Measurements from ENCODE around the gene C2CD2L. TPM values are rescaled to one million over a fixed set of nuclear protein-coding genes. Genes with fewer than 3 reads are reported as not detected.
"Not testable (repeated sequence)": the region's sequence is repeated elsewhere in the genome, so short reads cannot be mapped to it uniquely, and the experiment has no call there.

Gene C2CD2L
- total RNA-seq, 1 experiment from 2014 or later: 16.8 TPM

DNA sequence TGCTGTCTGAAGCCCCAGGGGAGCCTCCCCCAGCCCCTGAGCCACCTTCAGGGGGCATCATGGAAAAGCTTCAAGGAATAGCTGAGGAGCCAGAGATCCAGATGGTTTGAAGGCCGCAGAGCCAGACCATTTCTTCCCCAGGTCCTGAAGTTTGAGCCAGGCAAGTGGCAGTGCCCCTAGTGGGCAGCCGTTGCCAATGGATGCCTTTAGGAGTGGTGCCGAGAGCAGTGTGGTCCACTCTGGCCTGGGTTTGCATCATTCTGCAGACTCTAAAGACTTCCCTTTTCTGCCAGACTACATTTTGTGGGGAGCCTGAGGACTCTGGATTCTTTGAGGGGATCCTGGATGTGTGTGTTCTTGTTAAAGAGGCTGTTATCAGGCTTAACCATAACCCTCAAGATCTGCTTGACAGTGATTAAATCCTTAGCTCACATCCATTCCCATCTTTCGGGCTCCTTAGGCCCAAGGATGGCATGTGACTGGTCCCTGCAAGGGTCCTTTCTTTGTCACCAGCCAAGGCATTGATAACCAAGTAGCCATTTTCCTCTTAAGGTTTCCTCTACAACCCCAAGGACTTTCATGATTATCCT is 27.3 kb downstream of the C2CD2L start:
- Histone ChIP-seq H3K4me3 (ENCODE audit: low read length) (no peak overlapping the region), H3K27ac (ENCODE audit: low read length) (no peak overlapping the region), H3K9me2 (replicated peaks; ENCODE audit: low read length) (no peaks in the 10 kb centered on the region), H4K20me1 (ENCODE audit: low read length) (no peaks in the 10 kb centered on the region), H3K9me3 (ENCODE audit: low read length) (no peaks in the 10 kb centered on the region), H3K4me1 (ENCODE audit: insufficient read depth, low read length) (no peaks in the 10 kb centered on the region), H3K27me3 (ENCODE audit: low read length) (no peaks in the 10 kb centered on the region), H3K79me2 (ENCODE audit: low read length) (no peaks in the 10 kb centered on the region), H3K36me3 (ENCODE audit: low read depth, low read length) (peaks cover 17% of the 10 kb centered on the region; the same call in 1 of the 2 replicates), H3F3A (ENCODE audit: low read length, unreplicated experiment) (no peaks in the 10 kb centered on the region), H3K9ac (ENCODE audit: low read length) (no peak overlapping the region), H2AFZ (ENCODE audit: low read length) (no peak overlapping the region), H3K4me2 (ENCODE audit: low read length) (no peak overlapping the region)
- intact Hi-C loops (cut with micrococcal nuclease): no loop called here
- POLR2A ChIA-PET (ENCODE audit: unreplicated experiment): no interaction called here
- TF ChIP-seq EZH2phosphoT487 (IDR thresholded peaks at IDR 0.05; ENCODE audit: borderline replicate concordance, low read length) (no peak), CTCF (conservative IDR thresholded peaks at IDR 0.05; ENCODE audit: low read depth, low read length) (peak; percentile 84)
- DNase-seq: peak; percentile 47
- CTCF ChIA-PET: no interaction called here
- ATAC-seq: peak; percentile 72
- no TSS peak for BruUV-seq (replicated peaks)

- BruUV-seq (replicated peaks); H3K79me2 ChIP-seq (ENCODE audit: low read length): not testable (repeated sequence)
- CTCF ChIA-PET: interaction anchor here (0.5 kb wide), 1 partner anchor 67 kb away, joined by 3 read pairs; the partner anchor contains the start of gene CBL
Measured at GRCh38 chr11:119139276-119139675, 32.1 kb downstream of the C2CD2L start.

GRCh38 chr11:119144825-119145486 is 37.8 kb downstream of the C2CD2L start:
- Histone ChIP-seq H3K27me3 (ENCODE audit: low read length) (no peaks in the 10 kb centered on the region), H4K20me1 (ENCODE audit: low read length) (no peaks in the 10 kb centered on the region), H3K9ac (ENCODE audit: low read length) (no peak overlapping the region), H2AFZ (ENCODE audit: low read length) (peak overlapping the region; percentile 60), H3K4me3 (ENCODE audit: low read length) (no peak overlapping the region; the same call in 1 of the 2 replicates), H3K36me3 (ENCODE audit: low read depth, low read length) (no peaks in the 10 kb centered on the region), H3K4me2 (ENCODE audit: low read length) (peak overlapping the region; percentile 63), H3K79me2 (ENCODE audit: low read length) (no peaks in the 10 kb centered on the region), H3K27ac (ENCODE audit: low read length) (no peak overlapping the region), H3K4me1 (ENCODE audit: insufficient read depth, low read length) (0 out of 2 replicates have a peak, but pooled peaks cover 3% of the 10 kb centered on the region), H3K9me3 (ENCODE audit: low read length) (no peaks in the 10 kb centered on the region), H3F3A (ENCODE audit: low read length, unreplicated experiment) (no peaks in the 10 kb centered on the region), H3K9me2 (replicated peaks; ENCODE audit: low read length) (no peaks in the 10 kb centered on the region)
- peak; percentile 83 for DNase-seq
- peak; percentile 63 for TF ChIP-seq CTCF (conservative IDR thresholded peaks at IDR 0.05; ENCODE audit: low read depth, low read length)
- no peak for TF ChIP-seq EZH2 (IDR thresholded peaks at IDR 0.05; ENCODE audit: low read length, unreplicated experiment)
- BruUV-seq (replicated peaks): no TSS peak
- CTCF ChIA-PET: interaction anchor here (0.6 to 1.3 kb wide), 6 partner anchors 20 to 1669 kb away, joined by 4 to 9 read pairs (median 8); partner anchors contain the start of gene USP2
- POLR2A ChIA-PET (ENCODE audit: unreplicated experiment): interaction anchor here (0.5 kb wide), 1 partner anchor 23 kb away, joined by 3 read pairs; the partner anchor contains the start of gene HINFP
- intact Hi-C loops (cut with micrococcal nuclease): loop anchor here (1.0 to 10.0 kb wide), 2 partner anchors 52 to 150 kb away; no protein-coding TSS in a partner anchor
- peak; percentile 89 for ATAC-seq

More at GRCh38 chr11:119139276-119139675, 32.1 kb downstream of the C2CD2L start:
- H3K36me3 ChIP-seq (ENCODE audit: low read depth, low read length); H3K27ac ChIP-seq (ENCODE audit: low read length); H3K4me2 ChIP-seq (ENCODE audit: low read length); H3K9ac ChIP-seq (ENCODE audit: low read length); DNase-seq; H2AFZ ChIP-seq (ENCODE audit: low read length); H3K27me3 ChIP-seq (ENCODE audit: low read length); H3K4me3 ChIP-seq (ENCODE audit: low read length); H4K20me1 ChIP-seq (ENCODE audit: low read length); H3K4me1 ChIP-seq (ENCODE audit: insufficient read depth, low read length); H3K9me2 ChIP-seq (replicated peaks; ENCODE audit: low read length); intact Hi-C loops (cut with micrococcal nuclease); ATAC-seq; H3F3A ChIP-seq (ENCODE audit: low read length, unreplicated experiment); H3K9me3 ChIP-seq (ENCODE audit: low read length); POLR2A ChIA-PET (ENCODE audit: unreplicated experiment): not testable (repeated sequence)

Measured in PC-3 (cell line).